ENCODE measurements around the gene EPYC.

DNA sequence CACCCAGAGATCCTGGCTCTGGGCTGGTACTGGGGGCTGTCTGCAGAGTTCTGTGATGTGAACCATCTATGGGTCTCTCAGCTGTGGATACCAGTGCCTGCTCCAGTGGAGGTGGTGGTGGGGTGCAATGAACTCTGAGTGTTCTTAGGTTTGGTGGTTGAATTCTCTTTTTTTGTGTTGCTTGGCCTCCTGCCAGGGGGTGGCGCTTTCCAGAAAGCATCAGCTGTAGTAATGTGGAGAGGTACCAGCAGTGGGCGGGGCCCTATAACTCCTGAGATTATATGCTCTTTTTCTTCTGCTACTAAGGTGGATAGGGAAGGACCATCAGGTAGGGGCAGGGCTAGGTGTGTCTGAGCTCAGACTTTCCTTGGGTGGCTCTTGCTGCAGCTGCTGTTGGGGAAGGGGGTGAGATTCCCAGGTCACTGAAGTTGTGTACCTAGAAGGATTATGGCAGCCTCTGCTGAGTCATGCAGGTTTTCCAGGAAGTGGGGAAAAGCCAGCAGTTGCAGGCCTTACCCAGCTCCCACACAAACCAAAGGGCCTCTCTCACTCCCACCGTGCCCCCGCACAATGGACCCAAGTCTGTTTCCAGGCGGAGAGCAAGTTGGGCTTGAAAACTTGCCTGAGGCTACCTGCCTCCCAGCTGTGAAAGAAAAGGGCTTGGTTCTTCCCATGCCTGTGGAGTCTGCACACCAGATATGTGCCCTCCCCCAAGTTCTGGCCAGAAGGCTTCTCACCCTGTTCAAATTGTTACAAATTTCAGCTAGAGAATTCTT is 68.4 kb downstream of the EPYC start:
- no peak for TF ChIP-seq ZNF70 (CRISPR knock-in tag; IDR thresholded peaks at IDR 0.05)
- TF ChIP-seq, protein P1, sequence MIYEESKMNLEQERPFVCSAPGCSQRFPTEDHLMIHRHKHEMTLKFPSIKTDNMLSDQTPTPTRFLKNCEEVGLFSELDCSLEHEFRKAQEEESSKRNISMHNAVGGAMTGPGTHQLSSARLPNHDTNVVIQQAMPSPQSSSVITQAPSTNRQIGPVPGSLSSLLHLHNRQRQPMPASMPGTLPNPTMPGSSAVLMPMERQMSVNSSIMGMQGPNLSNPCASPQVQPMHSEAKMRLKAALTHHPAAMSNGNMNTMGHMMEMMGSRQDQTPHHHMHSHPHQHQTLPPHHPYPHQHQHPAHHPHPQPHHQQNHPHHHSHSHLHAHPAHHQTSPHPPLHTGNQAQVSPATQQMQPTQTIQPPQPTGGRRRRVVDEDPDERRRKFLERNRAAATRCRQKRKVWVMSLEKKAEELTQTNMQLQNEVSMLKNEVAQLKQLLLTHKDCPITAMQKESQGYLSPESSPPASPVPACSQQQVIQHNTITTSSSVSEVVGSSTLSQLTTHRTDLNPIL (CRISPR knock-in tag; IDR thresholded peaks at IDR 0.05; ENCODE audit: low read depth), result no peak
- TF ChIP-seq RARB (CRISPR knock-in tag; IDR thresholded peaks at IDR 0.05), result no peak
- TF ChIP-seq TCF4 (CRISPR knock-in tag; IDR thresholded peaks at IDR 0.05; ENCODE audit: borderline replicate concordance), result no peak
- TF ChIP-seq GLIS3 (CRISPR knock-in tag; IDR thresholded peaks at IDR 0.05), result no peak
- TF ChIP-seq, protein P2, sequence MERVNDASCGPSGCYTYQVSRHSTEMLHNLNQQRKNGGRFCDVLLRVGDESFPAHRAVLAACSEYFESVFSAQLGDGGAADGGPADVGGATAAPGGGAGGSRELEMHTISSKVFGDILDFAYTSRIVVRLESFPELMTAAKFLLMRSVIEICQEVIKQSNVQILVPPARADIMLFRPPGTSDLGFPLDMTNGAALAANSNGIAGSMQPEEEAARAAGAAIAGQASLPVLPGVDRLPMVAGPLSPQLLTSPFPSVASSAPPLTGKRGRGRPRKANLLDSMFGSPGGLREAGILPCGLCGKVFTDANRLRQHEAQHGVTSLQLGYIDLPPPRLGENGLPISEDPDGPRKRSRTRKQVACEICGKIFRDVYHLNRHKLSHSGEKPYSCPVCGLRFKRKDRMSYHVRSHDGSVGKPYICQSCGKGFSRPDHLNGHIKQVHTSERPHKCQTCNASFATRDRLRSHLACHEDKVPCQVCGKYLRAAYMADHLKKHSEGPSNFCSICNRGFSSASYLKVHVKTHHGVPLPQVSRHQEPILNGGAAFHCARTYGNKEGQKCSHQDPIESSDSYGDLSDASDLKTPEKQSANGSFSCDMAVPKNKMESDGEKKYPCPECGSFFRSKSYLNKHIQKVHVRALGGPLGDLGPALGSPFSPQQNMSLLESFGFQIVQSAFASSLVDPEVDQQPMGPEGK (CRISPR knock-in tag; IDR thresholded peaks at IDR 0.05; ENCODE audit: borderline replicate concordance), result no peak
- no peak for TF ChIP-seq ZFP3 (CRISPR knock-in tag; IDR thresholded peaks at IDR 0.05)
- TF ChIP-seq, protein P3, sequence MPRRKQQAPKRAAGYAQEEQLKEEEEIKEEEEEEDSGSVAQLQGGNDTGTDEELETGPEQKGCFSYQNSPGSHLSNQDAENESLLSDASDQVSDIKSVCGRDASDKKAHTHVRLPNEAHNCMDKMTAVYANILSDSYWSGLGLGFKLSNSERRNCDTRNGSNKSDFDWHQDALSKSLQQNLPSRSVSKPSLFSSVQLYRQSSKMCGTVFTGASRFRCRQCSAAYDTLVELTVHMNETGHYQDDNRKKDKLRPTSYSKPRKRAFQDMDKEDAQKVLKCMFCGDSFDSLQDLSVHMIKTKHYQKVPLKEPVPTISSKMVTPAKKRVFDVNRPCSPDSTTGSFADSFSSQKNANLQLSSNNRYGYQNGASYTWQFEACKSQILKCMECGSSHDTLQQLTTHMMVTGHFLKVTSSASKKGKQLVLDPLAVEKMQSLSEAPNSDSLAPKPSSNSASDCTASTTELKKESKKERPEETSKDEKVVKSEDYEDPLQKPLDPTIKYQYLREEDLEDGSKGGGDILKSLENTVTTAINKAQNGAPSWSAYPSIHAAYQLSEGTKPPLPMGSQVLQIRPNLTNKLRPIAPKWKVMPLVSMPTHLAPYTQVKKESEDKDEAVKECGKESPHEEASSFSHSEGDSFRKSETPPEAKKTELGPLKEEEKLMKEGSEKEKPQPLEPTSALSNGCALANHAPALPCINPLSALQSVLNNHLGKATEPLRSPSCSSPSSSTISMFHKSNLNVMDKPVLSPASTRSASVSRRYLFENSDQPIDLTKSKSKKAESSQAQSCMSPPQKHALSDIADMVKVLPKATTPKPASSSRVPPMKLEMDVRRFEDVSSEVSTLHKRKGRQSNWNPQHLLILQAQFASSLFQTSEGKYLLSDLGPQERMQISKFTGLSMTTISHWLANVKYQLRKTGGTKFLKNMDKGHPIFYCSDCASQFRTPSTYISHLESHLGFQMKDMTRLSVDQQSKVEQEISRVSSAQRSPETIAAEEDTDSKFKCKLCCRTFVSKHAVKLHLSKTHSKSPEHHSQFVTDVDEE (CRISPR knock-in tag; IDR thresholded peaks at IDR 0.05), result no peak
- TF ChIP-seq ARNTL (CRISPR knock-in tag; IDR thresholded peaks at IDR 0.05; ENCODE audit: borderline replicate concordance, low read depth), result no peak

All from SK-N-SH treated with all-trans-retinoic acid at 6 μM for 48 hours (cell line).